HG02981 (cell line): ENCODE results near the gene LCE1A.

Source experiments
- ATAC-seq: cut with Tn5 transposase; IDR thresholded peaks from one replicate; pipeline ENCODE4 v1.9.1; 2021; ENCODE audit warnings: mild to moderate bottlenecking, moderate library complexity; ENCODE audit not compliant: unreplicated experiment

The LCE1A gene

DNA sequence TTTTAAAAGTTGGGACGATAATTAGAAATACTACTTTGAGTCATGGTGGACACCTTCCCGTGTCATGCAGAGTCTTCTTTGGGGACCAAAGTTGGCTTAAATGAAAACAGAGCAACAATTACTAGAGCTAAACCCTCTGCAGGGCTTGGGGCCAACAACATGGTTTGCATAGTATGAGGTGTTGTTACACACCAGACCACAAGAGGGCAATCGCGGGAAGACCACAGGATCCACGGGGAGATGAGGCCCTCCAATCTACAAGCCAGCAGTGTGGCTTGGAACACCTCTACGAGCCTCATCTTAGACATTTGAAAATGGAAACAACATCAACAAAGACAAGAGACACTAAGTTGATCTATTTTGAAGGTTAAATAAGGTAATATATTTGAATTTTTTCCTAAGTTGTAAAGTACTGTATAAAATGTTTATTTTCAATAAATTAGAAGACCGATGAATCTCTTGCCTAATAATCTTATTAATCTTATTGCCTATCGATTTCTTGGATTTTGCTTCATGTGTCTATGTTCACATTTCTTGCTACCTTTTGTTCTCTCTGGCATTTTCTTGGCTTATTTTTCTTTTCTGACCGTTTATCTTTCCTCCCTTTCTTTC lies 42.6 kb downstream of the LCE1A start:
- no peak for ATAC-seq

DNA sequence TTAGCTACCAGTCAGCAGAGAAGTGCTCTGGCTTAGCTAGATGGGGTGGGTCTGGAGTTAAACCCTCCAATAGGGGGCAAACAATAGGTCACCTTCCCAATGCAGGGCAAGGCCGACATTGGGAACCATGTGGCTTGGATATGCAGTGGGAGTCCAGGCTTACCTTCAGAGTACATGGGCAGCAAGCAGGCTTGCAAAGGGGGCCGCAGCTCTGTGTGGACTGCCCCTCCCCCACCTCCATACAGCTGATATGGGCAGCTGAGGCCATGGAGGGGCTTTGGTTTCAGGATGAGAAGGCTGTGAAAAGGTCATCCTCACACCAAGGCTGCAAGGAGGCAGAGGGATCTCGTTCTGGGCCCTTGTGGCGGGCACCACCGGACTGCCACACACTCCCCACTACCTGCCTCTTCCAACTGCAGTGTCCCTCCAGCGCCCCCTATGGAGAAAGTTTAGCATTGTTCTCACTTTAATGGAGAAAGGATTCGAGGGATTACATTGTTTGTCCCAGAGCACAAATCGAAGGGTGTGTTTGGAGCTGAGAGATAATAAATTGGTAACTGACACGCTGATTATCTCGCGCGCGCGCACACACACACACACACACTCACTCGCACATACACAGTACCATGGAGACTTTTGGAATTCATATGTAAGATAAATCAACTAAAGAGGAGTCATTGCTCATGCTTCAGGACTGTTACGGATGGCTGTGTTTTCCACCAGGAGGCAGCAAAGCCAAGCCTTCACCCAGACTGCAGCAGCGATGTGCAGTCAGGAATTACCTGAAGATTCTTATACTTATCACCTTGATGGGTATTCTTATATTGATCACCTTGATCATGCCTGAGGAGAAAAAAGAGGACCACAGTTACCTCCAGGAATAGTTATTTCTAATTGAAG lies 43.8 kb downstream of the LCE1A start:
- ATAC-seq: no peak

DNA sequence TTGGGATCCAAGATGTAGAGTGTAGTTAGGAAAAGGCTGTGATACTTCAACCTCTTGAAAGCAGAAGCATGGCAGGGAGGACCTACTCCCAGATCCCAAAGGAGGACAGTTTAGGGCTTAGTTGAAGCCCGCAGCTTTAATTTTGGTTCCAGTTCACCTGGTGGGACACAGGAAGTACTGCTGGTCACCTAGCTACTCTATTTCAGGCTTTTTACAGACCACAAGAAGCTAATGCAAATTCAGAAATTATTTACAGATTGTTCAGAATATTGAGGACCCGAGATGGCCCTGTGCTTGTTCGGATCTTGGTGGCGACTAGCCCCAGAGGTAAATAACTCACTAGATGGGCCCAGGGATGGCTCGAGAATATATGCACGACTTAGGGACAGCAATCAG lies 44.5 kb downstream of the LCE1A start:
- ATAC-seq: no peak

DNA sequence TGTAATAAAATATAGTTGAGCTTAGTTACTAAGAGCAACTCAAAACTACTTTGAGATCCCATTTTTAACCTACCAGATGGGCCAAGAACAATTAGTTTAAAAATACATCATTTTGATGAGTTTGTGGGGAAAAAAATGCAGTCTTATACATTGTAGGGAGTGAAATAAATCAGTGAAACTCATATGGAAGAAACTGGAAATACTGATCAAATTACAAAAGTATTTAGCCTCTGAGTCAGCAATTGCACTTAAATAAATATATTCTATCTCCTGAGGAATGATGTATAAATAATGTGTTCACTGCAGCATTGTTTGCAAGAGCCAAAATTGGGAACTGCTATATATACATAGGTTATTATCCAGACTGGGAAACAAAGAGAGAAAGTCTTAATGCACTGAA lies 46.2 kb downstream of the LCE1A start:
- no peak for ATAC-seq

DNA sequence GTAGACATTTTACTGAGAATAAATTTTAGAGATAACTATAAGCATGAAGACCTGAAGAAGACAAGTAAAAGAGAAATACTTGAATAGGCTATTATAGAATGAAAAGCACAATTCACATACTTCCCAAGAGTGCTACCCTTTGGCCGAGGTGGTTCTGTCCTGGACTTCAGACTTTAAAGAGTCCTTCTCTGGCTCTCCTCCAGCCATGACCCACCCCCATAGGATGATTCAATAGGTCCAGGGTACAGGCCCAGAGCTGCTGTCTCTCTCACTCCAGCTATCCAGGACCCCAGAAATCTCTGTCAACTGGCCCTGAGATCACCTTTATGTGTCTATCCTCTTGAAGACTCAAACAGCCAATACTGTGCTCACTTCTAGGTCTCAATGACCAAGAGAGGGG lies 49.6 kb downstream of the LCE1A start:
- ATAC-seq: no peak
